Activated T-cell treated with anti-CD3 and anti-CD28 coated beads, Interleukin-2, amount 50 U/mL, for 4 hours (primary cell): Measurements from ENCODE around the gene CPN2. TPM values are rescaled to one million over a fixed set of nuclear protein-coding genes. Genes with fewer than 3 reads are reported as not detected.

Experiments
- ATAC-seq, 2 donors: fragments of 200-7000 bp; cut with Tn5 transposase; one replicate each; pipeline ENCODE4 v1.10.0; 2021
- DNase-seq: peaks from one replicate; pipeline ENCODE4 v3.0.0-alpha.2; 2020
- H3K27me3 Mint-ChIP-seq: one replicate; pipeline ENCODE4 v1.8.0; 2021; ENCODE audit warnings: low read depth, mixed read lengths
- H3K36me3 Mint-ChIP-seq: one replicate; pipeline ENCODE4 v1.8.0; 2022; ENCODE audit warnings: mixed read lengths; ENCODE audit not compliant: insufficient read depth
- H3K4me1 Mint-ChIP-seq: one replicate; pipeline ENCODE4 v1.8.0; 2021; ENCODE audit warnings: low read depth, mixed read lengths
- H3K4me3 Mint-ChIP-seq: one replicate; pipeline ENCODE4 v1.8.0; 2021; ENCODE audit warnings: mild to moderate bottlenecking, moderate library complexity, mixed read lengths
- H3K9me3 Mint-ChIP-seq: one replicate; pipeline ENCODE4 v1.8.0; 2021; ENCODE audit warnings: mixed read lengths
- total RNA-seq, 3 donors: library from RNA; stranded (reverse); gene quantifications; one replicate each; pipeline ENCODE4 v1.2.1, GENCODE V29; 2021

CPN2 gene
- total RNA-seq, 3 donors from 2014 or later = 0.08 TPM; not detected in 2

- no peak overlapping the region for H3K4me3 Mint-ChIP-seq
- peaks cover 6% of the 10 kb centered on the region for H3K4me1 Mint-ChIP-seq
- no peak for DNase-seq
- peaks cover 9% of the 10 kb centered on the region for H3K9me3 Mint-ChIP-seq
- H3K36me3 Mint-ChIP-seq = no peaks in the 10 kb centered on the region
- H3K27me3 Mint-ChIP-seq = no peaks in the 10 kb centered on the region
- peak; percentile 76 to 77 for ATAC-seq
Observed at GRCh38 chr3:194323785-194324735, 27.1 kb downstream of the CPN2 start.

DNA sequence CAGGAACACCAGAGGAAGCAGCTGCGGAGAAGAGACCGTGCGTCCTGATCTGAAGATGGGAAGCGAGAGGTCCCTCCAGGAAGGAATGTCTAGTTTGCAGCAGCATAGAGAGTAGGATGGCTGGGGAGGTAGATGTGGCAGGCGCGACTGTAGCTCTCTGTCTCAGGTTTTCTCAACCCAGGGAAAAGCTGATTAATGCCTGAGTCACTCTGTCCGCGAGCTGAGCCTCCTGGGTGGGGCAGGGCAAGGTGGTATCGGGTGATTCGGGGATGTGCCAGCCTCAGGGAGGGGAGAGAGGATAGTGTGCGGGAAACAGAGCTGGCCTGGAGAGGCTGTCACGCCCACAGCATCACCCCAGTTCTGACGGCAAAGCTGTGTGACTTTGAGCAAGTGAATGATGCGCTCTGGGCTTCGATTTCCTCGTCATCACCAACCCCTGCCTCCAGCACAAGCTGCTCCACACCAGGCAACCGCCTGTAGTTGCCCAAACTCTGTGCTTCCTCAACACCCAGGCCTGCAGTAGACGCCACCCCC lies 28.4 kb downstream of the CPN2 start:
- peak; percentile 55 to 63 for ATAC-seq

GRCh38 chr3:194321693-194322640 lies 29.2 kb downstream of the CPN2 start:
- peaks cover 11% of the 10 kb centered on the region for H3K27me3 Mint-ChIP-seq
- ATAC-seq (no peak), DNase-seq (no peak)
- no peaks in the 10 kb centered on the region for H3K36me3 Mint-ChIP-seq
- H3K4me1 Mint-ChIP-seq = peaks cover 6% of the 10 kb centered on the region
- no peak overlapping the region for H3K4me3 Mint-ChIP-seq
- H3K9me3 Mint-ChIP-seq = peaks cover 12% of the 10 kb centered on the region

More for the DNA sequence above, 28.4 kb downstream of the CPN2 start:
- Mint-ChIP-seq H3K27me3 (peaks cover 4% of the 10 kb centered on the region), H3K36me3 (no peaks in the 10 kb centered on the region), H3K4me1 (peaks cover 6% of the 10 kb centered on the region), H3K4me3 (no peak overlapping the region), H3K9me3 (peaks cover 12% of the 10 kb centered on the region)
- DNase-seq = no peak

DNA sequence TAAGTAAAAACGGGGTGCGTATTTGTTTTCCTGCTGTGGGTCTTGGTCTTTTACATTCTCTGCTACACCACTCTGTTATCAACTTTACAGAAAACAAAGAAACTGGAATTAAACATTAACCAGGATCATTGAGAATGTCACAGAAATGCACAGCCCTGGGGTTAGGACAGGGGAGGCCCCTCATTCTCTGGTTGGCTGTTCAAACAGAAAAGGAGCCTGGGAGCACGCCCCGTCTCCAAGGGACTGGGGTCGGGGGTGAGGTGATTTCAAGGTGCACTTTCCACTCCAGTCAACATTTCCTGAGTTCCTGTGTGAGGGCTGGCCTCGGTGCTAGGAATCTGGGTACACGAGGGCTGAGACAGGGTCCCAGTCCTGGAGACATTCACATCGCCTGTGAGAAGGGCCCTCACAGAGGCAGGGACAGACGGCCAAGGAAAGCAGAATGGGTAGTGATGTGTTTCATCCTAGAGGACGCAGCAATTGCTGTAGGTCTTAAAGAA lies 30.3 kb downstream of the CPN2 start:
- Mint-ChIP-seq H3K36me3 (no peaks in the 10 kb centered on the region), H3K27me3 (peaks cover 18% of the 10 kb centered on the region), H3K4me1 (peaks cover 10% of the 10 kb centered on the region), H3K9me3 (peaks cover 12% of the 10 kb centered on the region), H3K4me3 (no peak overlapping the region)
- DNase-seq (no peak), ATAC-seq (no peak)

DNA sequence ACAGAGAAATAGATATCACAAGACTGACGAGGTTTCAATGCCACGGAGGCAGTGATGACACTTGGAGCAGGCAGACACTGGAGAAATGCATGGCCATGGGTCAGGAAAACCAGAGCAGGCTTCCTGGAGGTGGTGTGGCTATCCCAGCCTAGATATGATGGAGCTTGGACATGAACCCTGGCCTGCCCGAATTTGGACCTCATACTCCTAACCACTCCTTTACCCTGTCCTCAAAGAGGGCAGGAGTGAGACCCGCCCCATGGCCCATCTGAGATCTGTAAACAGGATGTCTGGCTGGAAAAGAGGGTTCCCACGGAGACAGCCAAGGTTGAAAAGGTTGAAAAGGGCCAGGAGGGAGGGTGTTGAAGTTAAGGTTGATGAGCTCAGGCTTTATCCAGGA lies 31.0 kb downstream of the CPN2 start:
- Mint-ChIP-seq H3K9me3 (peaks cover 12% of the 10 kb centered on the region), H3K36me3 (no peaks in the 10 kb centered on the region), H3K4me3 (no peak overlapping the region), H3K27me3 (peaks cover 21% of the 10 kb centered on the region), H3K4me1 (peaks cover 14% of the 10 kb centered on the region)
- DNase-seq = no peak
- ATAC-seq = no peak

DNA sequence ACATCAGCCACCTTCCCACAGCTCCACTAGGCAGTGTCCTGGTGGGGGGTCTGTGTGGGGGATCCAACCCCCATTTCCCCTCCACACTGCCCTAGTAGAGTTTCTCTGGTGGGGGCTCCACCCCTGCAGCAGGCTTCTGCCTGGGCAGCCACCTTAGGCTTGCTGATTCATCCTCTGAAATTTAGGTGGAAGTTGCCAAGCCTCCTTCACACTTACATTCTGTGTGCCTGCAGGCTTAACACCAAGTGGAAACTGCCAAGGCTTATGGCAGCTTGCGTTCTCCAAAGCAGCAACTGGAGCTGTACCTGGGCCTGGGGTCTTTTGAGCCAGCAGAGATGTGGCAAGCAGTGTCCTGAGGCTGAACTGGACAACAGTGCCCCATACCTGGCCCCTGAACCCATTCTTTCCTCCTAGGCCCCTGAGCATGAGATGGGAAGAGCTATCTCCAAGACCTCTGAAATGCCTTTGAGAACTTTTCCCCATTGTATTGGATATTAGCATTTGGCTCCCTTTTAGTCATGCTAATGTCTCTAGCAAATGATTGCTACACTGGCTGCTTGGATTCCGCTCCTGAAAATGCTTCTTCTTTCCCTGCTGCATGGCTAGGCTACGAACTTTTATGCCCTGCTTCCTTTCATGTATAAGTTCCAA lies 32.5 kb downstream of the CPN2 start:
- peaks cover 26% of the 10 kb centered on the region for H3K27me3 Mint-ChIP-seq
- H3K9me3 Mint-ChIP-seq = peaks cover 12% of the 10 kb centered on the region
- H3K4me3 Mint-ChIP-seq = no peak overlapping the region
- no peak for ATAC-seq
- no peaks in the 10 kb centered on the region for H3K36me3 Mint-ChIP-seq
- peaks cover 15% of the 10 kb centered on the region for H3K4me1 Mint-ChIP-seq
- DNase-seq = no peak

- no peak overlapping the region for H3K4me3 Mint-ChIP-seq
Observed at GRCh38 chr3:194316918-194317317, 34.2 kb downstream of the CPN2 start.

DNA sequence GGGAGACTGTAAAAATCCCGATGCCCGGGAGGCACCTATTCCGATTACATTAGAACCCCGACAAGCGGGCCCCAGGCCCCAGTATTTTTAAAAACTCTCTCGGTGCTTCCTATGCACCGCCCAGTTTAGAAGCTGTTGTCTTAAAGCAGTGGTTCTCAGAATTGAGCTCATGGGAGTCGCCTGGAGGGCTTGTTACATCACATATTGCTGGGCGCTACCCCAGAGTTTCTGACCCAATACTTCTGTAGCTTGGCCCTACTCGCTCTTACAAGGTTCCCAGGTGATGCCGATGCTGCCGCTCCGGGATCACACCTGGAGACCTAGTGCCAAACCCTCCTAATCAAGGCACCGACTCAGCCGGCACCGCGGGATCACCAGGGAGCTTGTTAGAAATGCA lies 35.2 kb downstream of the CPN2 start:
- peaks cover 26% of the 10 kb centered on the region for H3K27me3 Mint-ChIP-seq

More at GRCh38 chr3:194316918-194317317, 34.2 kb downstream of the CPN2 start:
- H3K9me3 Mint-ChIP-seq = peaks cover 12% of the 10 kb centered on the region
- ATAC-seq = no peak
- H3K27me3 Mint-ChIP-seq = peaks cover 26% of the 10 kb centered on the region
- H3K36me3 Mint-ChIP-seq = no peaks in the 10 kb centered on the region
- no peak for DNase-seq
- peaks cover 13% of the 10 kb centered on the region for H3K4me1 Mint-ChIP-seq

DNA sequence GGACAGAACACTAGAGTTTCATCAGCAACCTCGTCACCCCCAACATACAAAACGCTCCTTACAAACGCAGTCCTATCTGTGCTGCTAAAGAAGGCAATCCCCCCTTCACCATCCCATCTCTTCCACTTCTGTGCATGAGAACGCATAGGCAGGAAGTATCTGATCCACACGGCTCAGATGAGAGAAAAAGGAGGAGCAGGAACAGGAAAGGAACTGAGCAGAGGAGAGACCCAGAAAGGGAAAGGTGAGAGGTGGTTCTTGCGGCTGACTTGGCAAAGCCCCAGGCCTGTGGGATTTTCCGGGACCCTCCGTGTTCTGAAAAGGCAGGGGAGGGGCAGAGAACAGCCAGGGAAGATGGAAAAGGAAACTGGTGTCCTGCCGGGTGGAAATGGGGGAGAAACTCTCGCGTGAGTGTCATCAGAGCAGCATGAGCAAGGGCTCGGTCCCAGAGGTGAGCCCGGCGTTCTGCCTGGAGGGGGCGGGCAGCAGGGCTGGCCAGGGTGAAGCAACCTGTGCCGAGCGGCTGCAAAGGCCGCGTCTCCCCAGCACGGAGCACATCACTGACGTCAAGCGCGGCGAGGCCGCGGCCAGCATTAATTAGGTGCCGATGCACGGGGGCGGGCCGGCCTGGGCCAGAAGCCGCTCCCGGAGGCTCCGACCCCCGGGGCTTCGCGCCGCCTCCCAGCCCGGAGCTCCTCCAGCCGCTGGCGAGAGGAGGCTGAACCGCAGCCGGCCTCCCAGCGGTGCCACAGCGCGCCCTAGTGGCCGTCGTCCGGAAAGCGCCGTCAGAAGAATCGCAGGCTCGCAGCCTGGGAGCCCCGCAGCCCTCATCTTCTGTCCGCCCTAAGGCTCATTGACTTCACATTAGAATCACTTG lies 35.8 kb downstream of the CPN2 start:
- Mint-ChIP-seq H3K27me3 (peaks cover 26% of the 10 kb centered on the region), H3K9me3 (peaks cover 12% of the 10 kb centered on the region), H3K4me1 (peaks cover 13% of the 10 kb centered on the region), H3K36me3 (no peaks in the 10 kb centered on the region), H3K4me3 (peak overlapping the region; percentile 53)
- ATAC-seq (peak; percentile 91 to 92), DNase-seq (peak; percentile 85)

More for the DNA sequence above, 35.2 kb downstream of the CPN2 start:
- Mint-ChIP-seq H3K36me3 (no peaks in the 10 kb centered on the region), H3K4me1 (peaks cover 13% of the 10 kb centered on the region), H3K4me3 (peak overlapping the region; percentile 53), H3K9me3 (peaks cover 12% of the 10 kb centered on the region)
- ATAC-seq (peak; percentile 34 to 40), DNase-seq (no peak)

GRCh38 chr3:194314388-194315068 lies 36.6 kb downstream of the CPN2 start:
- no peak overlapping the region for H3K4me3 Mint-ChIP-seq
- H3K36me3 Mint-ChIP-seq = no peaks in the 10 kb centered on the region
- H3K27me3 Mint-ChIP-seq = peaks cover 26% of the 10 kb centered on the region

GRCh38 chr3:194313560-194314387 lies 37.4 kb downstream of the CPN2 start:
- H3K27me3 Mint-ChIP-seq = peaks cover 25% of the 10 kb centered on the region
- no peaks in the 10 kb centered on the region for H3K36me3 Mint-ChIP-seq

More at GRCh38 chr3:194314388-194315068, 36.6 kb downstream of the CPN2 start:
- H3K4me1 Mint-ChIP-seq = peaks cover 13% of the 10 kb centered on the region
- DNase-seq (no peak), ATAC-seq (no peak)
- peaks cover 8% of the 10 kb centered on the region for H3K9me3 Mint-ChIP-seq

More at GRCh38 chr3:194313560-194314387, 37.4 kb downstream of the CPN2 start:
- H3K9me3 Mint-ChIP-seq = peaks cover under 1% of the 10 kb centered on the region
- ATAC-seq (no peak), DNase-seq (no peak)
- peaks cover 16% of the 10 kb centered on the region for H3K4me1 Mint-ChIP-seq
- no peak overlapping the region for H3K4me3 Mint-ChIP-seq
